Kasumi-1 (cell line): ENCODE measurements around the gene FAM221B.

Experiments used
- DNase-seq, 2 experiments: peaks; one replicate each; lab custom pipeline; 2025; lab: John Stamatoyannopoulos, UW

The FAM221B gene, protein sequence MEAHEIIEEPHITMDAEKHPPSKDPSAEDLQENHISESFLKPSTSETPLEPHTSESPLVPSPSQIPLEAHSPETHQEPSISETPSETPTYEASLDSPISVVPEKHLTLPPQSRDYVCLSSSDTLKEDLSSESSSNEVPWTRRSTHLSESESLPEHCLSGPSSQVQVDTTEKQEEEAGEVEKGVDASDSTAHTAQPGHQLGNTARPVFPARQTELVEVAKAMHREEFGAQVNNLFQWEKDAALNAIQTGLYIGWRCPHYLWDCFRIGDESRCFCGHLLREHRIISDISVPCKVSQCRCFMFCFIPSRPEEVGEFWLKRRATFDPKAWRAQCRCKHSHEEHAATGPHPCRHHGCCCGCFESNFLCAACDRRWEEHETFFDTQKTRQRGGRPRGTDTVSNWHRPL

DNA sequence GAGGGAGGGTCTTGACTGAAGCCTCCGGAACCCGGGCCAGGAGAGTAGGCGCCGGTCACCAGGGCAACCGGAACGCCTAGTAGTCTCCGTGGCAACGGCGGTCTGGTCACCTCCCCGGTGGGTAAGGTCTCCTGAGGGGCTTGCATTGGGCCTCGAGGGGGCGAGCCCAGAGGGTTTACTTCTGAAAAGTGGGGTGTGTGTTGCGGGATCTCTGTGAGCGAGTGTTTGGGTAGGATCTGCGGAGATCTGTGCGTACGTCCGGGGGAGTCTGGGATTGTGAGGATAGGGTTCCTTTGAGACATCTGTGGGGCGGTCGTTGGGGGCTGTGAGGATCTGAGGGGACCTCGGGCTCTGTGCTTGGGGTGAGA, at the start of gene FAM221B:
Gene FAM221B, minus strand, starts transcription at position 17 of the 368 bp plus-strand sequence. CDS start 2,571 bp downstream, outside the sequence.
- DNase-seq: no peak

DNA sequence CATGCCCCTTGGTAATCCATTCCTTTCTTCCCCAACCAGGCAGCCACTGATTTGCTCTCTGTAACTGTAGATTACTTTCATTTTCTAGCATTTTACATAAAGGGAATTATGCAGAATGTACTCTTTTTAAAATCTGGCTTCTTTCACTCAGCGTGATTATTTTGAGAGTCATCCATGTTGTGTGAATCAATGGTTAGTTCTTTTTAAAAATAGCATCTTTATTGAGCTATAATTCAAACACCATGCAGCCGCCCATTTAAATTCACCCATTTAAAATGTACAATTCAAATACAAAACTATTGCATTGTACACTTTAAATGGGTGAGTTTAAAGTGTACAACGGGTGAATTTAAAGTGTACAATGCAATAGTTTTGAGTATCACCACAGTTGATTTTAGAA, 44.0 kb upstream of the FAM221B start:
- DNase-seq: no peak

DNA sequence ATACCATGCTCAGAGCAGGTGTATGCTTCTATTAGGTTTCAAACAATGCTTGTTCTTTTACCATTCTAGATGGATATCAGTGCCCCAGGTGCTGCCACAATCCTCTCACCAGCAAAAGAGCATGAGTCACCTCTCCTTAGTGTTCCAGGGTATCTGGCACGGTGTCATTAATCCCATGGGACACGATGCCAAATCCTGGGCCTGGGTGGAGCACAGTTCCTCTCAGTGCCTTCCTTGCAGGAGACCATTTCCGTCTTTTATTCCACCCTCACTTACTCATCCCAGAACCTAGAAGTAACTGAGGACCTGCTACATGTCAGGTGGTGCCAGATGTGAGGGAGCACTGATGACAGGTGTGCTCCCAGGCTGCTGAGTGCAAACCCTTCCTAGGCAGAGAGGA, 43.0 kb upstream of the FAM221B start:
- DNase-seq: no peak

DNA sequence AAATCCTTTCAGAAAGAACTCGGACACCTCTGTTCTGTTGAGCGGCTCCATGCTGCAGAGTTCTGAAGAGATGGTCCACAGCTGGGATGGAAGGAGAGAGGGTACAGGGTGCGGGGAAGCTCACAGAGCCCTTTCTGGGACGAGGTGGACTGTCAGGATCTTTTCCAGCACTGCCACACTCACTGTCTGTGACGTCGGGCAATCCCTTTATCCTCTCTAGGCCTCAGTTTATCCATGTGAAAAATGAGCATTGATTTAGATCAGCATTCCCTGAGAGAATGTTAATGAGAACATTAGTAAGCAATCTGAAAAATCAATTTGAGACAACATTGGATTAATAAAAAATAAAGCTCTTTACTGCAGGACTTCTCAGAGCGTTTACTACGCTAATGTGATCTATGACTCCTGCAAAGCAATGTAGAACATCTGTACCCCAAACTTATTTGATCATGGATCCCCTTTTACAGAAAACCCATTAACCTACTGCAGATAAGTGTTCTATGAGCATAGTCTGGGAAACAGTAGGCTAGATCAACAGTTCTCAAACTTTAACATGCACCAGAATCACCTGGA, 41.9 kb upstream of the FAM221B start, which contains the start of gene OR13J1:
Gene OR13J1, minus strand, starts transcription at position 51 of the 573 bp plus-strand sequence. Its CDS starts 0 bp downstream, at position 51.
- no peak for DNase-seq

DNA sequence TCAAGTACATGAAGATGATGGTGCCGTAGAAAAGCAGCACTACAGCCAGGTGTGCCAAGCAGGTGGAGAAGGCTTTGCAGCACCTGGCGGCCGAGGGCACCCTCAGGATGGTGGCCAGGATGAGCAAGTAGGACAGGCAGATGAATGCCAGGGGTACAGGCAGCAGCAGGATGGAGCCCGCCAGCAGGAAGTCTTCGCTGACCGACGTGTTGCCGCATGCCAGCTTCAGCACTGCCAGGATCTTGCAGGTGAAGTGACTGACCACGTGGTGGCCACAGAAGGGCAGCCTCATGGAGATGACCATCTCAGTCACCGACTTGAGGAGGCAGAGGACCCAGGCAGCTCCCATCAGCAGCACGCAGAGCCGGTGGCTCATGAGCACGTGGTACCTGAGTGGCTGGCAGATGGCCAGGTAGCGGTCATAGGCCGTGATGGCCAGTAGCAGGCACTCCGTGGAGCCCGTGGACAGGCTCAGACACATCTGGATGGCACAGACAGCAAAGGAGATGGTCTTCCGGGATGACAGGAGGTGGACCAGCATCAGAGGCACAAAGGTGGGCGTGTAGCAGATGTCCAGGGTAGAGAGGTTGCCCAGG, 41.2 kb upstream of the FAM221B start:
- DNase-seq: no peak

DNA sequence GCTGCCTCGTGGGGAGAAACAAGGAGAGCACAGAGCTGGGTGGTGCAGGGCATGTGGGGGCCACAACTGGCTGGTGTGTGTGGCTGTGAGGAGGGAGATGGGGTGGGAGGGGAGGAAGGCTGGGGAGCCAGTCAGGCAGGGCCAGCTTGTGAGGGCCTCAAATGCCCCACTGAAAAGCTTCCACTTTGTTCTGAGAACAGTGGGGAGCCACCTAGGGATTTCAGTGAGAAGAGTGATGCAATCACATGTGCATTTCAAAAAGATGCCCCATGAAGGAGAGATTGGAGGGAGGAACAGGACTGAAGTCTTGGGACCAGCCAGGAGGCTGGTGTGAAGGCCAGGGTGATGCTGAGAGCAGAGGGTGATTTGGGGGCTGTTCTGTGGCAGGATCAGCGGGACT, 40.4 kb upstream of the FAM221B start:
- DNase-seq: no peak

DNA sequence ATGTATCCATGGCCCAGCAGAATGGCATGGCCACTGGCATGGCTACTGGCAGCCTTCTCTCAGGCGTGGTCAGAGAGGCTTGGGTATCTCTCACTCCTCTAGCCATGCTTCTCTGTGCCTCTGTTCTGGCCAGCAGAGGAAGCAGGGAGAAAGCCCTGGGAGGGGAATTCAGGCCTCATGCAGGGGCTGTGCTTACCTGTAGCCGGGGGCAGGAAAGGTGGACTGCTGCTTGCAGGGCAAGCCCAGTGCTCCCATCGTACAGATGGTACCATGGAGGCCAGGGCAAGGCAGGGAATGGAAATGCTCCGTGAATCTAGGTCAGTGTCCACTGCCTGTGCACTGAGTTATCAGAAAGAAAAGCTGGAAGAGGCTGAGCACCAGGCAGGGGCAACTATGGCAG, 39.0 kb upstream of the FAM221B start:
- no peak for DNase-seq

DNA sequence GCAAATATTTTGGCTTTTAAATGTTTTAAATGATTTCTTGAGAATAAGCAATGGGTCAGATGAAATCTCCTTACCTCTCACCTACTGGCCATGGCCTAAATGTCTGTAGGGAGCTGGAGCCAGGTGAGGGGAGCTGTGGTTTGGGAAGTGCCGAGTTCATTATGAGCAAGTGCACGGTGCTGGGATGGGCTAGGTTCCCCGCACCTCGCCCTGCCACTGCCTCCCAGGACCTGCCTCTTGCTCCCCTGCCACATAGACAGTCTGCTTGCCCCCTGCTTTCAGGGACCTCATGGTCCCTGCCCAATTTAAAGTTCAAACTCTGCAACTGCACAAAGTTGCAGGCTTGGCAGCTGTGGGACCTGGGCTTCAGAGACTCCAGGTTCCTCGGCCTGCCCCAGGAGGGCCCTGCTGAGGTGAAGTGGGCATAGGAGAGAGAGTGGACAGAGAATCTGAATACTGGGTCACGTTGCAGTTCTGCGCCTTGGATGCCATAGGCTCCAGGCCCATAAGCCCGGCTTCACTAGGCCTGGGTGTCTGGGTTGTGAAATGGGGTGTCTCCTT, 36.2 kb upstream of the FAM221B start:
- no peak for DNase-seq

DNA sequence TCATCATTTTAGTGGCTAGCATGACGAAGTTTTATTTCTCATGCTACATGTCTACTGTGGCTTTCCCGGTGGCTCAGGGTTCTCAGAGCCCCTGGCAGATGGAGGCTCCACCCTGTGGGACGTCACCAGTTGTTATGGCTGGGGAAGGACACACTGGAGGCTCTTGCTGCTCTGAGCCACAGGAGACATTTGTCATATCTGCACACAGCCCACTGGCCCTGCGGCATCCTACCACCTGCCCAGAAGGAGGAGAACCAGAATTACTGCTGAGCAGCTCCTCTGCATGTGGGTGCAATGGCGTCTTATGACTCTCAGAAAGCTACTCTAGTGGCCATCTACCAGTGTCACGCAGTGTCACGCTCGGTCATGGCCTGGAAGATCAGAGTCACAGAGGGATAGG, 35.1 kb upstream of the FAM221B start:
- no peak for DNase-seq

DNA sequence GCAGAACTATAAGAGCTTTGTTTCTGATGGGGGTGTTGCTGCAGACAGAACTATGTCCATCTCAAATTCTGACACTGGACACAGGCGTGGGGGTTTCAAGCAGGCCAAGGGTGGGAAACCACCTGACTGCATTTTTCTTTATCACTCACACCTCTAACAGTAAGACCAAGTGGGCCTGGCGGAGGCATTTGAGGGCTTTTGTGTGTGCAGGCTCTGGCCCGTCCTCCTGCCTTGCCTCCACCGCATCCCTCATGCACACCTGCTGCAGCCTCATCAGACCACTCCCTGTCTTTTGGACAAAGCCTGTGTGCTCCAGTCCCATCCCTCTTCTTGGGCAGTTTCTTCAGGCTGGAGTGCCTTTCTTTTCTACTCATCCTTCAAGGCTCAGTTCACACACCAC, 33.8 kb upstream of the FAM221B start:
- DNase-seq: no peak

DNA sequence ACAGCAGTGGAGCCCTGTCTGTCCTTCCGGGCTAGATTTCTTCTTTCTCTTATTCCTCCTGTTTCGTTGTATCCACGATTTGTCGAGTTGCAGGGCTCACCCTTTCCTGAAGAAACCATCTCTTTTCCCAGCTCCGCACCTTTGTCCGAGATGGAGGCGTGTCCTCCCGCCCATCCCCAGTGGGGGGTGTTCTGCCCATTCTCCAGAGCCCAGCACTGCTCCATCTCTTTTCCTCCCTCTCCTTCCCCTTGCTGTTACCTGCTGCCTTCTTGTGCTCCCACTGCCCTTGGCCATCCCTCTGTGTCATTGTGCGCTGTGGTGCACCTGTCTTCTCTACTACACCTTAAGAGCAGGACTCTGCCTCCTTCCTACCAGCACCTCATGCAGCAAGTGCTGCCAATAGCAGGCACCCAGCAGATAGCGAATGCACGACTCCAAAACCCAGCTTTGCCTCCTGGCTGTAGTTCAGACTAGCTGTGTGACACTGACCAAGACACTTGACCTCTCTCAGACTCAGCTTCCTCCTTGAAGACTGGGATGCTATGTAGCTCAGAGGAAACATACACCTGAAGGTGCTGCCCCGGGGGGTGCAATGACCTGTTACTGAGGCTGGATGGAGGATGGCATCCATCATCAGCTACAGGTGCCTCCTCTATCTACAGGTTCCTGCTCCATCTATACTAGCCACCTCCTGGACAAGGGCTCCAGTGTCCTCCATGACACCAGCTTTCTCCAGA, 32.8 kb upstream of the FAM221B start:
- DNase-seq: no peak

DNA sequence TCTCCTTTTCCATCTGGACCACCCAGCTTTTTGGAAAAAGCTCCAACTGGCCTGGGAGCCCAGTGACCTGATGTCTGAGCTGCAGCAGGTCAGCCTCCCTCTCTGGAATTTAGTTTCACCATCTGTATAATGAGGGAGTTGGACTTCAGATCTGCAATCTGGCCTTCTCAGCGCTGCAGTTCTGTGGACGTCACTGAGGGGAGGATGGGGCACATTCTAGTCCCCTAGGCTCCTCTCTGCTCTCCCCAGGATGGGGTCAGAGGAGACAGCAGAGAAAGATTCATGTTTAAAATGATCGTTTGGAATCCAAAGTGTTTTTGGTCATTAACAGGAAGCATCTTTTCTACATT, 31.4 kb upstream of the FAM221B start:
- no peak for DNase-seq

DNA sequence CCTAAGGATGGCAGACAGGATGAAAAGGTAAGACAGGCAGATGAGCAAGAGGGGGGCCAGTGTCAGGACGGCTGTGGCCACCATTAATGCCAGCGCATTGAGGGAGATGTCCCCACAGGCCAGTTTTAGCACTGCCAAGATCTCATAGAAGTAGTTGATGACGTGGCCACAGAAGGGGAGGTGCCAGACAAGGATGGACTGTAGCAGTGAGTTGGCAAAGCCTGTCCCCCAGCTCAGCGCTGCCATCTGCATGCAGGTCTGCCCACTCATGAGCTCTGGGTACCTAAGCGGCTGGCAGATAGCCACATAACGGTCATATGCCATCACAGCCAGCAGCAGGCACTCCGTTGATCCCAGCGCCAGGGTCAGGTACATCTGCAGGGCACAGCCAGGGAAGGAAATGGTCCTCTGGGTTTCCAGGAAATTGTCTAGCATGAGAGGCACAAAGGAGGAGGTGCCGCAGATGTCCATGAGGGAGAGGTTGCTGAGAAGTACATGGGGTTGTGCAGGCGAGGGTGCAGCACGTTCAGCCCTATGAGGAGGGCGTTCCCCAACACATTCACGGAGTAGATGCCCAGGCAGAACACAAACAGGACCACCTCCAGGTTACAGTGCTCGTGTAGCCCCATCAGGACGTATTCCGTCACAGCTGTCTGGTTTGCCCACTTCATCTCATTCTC, 30.9 kb upstream of the FAM221B start:
- no peak for DNase-seq

DNA sequence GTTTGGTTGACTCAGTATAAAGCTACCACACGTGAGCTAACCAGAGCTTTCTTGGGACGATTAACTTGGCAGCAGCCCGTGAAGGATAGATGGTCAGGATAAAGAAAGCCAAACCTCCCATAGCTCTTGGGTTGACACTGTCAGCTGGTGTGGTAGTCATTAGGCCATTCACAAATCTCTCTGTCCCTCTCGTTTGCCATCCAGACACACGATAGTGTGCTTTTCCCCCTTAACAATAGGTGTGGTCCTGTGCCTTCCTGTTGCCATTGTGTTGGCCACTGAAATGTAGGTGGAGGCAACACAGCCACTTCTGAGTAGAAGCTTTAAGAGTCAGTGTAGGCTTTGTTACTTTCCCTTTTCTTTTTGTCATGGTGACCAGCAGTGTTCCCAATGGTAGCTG, 29.9 kb upstream of the FAM221B start:
- no peak for DNase-seq

DNA sequence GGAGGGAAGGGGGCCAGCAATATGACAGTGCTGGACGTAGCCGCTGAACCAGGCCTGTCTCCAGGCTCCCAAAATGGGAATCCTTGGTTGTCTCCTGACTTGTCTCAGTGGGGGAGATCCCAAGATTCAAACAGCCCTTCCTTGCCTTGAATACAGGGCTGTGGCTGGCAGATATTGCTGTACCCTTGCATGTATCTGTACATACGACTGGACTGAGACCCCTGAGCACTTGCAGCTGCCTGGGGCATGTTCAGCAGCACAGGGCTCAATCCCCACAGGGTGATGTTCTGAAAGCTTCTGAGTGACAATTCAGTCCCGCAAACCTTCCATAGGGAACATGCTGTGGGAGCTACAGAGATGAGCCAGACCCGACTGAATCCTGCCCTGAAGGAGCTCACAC, 28.4 kb upstream of the FAM221B start:
- DNase-seq: no peak

DNA sequence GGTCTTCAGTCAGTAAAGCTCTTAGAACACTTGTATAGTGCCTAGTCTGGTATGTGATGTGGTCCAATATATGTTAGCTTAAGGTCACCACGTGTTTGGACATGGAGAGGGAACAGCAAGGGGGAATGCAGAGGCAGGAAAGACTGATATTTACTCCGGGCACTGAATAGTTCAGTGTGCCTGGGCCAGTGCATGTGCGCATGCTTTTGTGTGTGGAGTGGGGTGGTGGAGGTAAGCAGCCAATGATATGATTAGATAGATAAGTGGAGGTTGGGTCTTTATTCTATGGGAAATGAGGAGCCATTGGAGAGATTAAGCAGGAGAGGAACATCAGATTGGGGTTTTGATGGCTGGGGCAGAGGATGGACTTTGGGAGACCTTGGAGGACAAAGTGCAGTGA, 27.7 kb upstream of the FAM221B start:
- no peak for DNase-seq

DNA sequence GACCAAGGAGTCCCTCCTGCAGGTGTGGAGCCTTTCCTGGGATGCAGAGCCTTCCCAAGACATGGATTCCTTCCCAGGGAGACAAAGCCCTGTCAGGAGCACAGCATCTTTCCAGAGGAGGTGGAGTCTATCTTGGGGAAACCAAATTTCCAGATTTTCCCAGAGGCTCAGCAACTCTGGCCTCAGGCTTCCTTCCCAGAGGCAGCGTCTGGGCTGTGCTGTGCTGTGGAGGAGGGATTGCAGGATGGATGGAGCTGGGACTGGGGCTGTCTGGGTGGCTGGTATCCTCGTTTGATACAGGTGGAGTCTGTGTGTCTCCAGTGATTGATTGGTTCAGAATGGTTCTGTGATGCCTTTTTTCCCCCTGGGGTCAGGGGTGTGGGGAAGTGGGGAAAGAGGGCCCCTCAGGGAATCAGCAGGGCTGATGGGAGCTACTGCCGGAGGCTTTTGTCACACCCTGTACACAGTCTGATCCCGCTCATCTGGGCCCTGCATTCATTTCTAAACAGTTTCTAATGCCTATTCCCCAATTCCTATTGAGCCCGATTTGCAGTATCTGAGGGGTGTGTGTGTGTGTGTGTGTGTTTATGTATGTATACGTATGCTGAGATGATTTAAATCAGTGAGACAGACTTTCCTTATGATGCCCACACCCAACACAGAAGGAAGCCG, 25.7 kb upstream of the FAM221B start:
- no peak for DNase-seq

DNA sequence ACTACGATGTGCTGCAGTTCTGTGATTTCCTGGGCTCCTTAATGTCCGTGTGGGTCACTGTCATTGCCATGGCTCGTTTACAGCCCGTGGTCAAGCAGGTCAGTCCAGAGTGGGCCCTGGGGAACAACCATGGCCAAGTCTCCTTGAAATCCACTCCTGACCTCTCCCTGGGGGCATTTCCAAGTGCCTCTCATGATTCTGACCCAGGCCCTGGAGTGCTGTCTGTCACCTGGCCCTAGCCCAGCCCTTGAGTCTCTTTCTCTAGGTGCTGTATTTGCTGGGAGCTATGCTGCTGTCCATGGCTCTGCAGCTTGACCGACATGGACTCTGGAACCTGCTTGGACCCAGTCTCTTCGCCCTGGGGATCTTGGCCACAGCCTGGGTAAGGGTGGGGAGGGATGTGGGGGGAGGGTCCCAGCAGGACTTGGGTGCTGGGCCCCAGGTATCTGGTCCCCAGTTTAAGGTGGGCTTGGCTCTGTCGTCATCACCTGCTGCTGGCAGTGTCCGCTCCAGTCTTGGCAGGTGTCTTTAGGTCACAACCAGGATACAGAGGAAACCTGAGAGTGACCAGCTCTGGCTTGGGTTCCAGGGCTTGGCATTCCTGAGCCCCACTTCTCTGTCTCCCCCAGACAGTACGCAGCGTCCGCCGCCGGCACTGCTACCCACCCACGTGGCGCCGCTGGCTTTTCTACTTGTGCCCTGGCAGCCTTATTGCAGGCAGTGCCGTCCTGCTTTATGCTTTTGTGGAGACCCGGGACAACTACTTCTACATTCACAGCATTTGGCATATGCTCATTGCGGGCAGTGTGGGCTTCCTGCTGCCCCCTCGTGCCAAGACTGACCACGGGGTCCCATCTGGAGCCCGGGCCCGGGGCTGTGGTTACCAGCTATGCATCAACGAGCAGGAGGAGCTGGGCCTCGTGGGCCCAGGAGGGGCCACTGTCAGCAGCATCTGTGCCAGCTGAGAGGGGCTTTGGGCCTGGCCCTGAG, 24.6 kb upstream of the FAM221B start:
- no peak for DNase-seq

DNA sequence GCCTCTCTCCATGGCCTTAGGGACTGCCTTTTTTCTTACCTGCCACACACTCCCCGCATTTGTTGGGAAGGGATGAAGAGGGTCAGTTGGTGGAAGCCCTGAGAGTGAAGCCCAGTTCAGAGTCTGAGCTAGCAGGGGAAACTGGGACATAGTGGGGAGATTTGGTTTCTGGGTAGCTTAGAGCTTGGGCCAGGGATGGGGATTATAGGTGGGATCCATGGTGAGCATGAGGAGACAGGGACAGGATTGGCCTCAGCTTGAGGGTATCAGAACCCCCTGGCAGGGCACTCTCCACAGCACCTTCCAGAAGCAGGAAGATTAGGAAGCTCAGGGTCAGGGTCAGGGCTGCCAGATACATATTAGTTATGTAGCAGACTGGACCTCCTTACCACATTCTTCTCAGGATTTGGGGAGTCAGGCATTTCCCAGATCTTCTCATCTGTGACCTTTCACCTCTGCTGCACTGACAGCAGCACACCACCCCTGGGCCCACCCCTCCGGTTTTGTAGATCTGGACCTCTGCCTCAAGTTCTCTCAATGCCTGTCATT, 23.8 kb upstream of the FAM221B start:
- no peak for DNase-seq
